HG03575 (cell line): ENCODE measurements around the gene CDH9.
"Not testable (repeated sequence)": the region's sequence is repeated elsewhere in the genome, so short reads cannot be mapped to it uniquely, and the experiment has no call there.

Experiments
- ATAC-seq: cut with Tn5 transposase; IDR thresholded peaks from one replicate; pipeline ENCODE4 v1.9.1; 2021; ENCODE audit not compliant: unreplicated experiment, insufficient number of reproducible peaks, low FRiP score; ENCODE audit errors: extremely low read depth

Gene CDH9

GRCh38 chr5:26959290-26959689 is 79.1 kb downstream of the CDH9 start:
- ATAC-seq, result no peak

- ATAC-seq, result no peak
Observed at GRCh38 chr5:26955161-26955560, 83.2 kb downstream of the CDH9 start.

DNA sequence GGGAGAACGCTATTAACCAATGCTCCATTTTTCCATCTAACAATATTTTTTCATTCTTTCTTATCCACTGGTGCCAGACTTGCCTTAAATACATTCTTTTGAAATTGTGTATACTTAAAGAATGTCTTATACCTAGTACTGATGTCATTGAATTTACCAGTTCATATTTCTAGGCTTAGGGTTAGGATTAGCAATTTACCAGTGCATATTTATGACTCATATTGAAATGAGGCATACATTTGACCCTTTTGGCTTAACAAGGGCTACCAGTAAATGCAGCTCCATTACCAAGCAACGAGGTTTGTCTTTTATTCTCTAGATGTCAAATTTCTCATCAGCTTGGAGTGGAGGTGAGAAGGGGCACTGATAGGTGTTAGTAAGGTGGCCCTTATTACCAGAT is 89.5 kb downstream of the CDH9 start:
- no peak for ATAC-seq

GRCh38 chr5:26945901-26946300 is 92.5 kb downstream of the CDH9 start:
- ATAC-seq, result no peak

- no peak for ATAC-seq
Observed at GRCh38 chr5:26942481-26942880, 95.9 kb downstream of the CDH9 start.

GRCh38 chr5:26940994-26941393 is 97.4 kb downstream of the CDH9 start:
- ATAC-seq, result no peak

GRCh38 chr5:26932238-26932637 is 106.1 kb downstream of the CDH9 start:
- no peak for ATAC-seq

DNA sequence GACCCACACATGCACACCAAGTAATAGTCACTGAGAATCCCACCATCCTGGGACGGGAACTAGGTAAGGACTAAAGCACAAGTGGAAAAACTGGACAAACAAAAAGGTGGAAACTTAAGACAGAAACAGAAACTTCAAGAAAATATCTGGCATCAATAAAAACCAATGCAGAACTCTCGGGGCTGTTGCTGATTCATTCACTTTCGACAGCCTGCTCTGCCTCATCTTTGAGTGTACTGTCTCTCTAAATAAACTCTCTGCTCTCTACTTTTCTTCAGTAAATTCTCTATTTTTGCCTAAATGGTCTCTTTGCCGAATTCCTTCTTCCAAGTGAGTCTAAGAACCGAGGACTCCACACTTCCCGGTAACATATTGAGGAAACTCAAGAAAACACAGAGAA is 116.9 kb downstream of the CDH9 start:
- ATAC-seq, result no peak

GRCh38 chr5:26903469-26903868 is 134.9 kb downstream of the CDH9 start:
- no peak for ATAC-seq

- no peak for ATAC-seq
Observed at GRCh38 chr5:26894719-26895263, 143.6 kb downstream of the CDH9 start.

GRCh38 chr5:26893078-26893477 is 145.3 kb downstream of the CDH9 start:
- ATAC-seq, result no peak

DNA sequence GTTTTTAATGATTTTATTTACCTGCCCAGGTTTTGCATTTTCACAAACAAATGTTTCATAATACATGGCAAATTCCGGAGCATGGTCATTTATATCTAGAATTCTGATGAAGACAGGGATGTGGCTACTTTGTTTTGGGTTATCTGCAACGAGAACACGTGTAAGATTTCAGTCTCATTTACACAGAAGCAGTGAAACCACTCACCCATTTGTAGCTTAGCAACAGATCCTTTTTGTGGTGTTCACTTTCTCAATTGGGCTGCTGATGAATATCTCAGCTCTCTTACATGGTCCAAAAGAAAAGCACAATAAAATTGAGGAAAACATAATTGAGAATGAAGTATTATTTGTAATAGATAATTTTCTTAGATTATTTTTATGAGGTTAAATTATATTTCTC is 148.6 kb downstream of the CDH9 start:
- ATAC-seq, result no peak

- ATAC-seq, result no peak
Observed at GRCh38 chr5:26884481-26884880, 153.9 kb downstream of the CDH9 start.

DNA sequence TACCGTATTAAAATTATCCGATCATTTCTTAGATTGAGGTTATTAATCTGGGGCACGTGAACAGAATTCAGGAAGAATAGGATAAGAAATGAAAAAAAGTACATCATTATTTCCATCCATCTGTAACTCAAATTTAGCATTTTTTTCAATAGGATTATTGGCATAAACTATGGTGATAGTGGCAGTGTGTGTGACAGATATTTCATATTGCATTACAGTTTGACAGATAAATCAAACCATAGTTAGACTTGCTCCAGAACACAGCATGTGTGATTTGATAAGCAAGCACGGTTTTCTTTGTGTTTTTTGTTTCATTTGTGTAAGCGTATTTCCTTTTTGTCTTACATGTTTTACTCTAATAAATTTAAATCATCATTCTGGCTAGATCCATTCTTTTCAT is 155.0 kb downstream of the CDH9 start:
- no peak for ATAC-seq

DNA sequence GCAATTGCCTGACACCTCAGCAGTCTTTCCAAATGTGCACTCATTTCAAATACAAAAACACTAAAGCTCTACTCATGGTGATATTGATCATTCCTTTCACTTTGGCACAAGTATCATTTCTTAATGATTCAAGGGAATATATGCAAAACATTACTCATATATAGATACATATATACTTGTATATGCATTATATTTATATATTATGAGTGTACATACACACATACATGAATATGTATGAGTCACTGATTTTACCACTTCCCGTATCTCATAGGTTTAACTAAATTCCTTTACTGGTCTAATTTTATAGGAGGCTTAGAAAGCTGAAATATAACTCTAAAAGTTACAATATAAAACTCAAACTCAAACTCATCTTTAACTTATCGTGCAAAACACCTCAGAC is 156.5 kb downstream of the CDH9 start:
- no peak for ATAC-seq

DNA sequence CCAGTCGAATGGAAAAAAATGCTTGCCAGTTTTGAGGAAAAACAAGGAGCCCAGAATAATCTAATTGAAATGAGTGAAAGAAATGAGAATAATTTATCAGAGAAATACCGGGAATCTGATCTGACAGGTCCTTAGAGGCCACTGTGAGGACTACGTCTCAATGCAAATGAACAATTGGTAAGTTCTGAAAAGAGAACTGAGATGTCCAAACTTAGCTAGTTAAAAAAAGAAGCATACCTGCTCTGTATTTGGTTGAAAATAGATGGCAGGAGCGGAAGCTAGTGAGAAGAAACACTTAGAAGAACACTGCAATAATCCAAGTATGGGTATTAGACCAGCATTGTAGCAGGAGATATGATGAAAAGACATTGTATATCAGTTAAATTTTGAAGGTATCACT is 161.2 kb downstream of the CDH9 start:
- ATAC-seq, result no peak

- ATAC-seq, result no peak
Observed at GRCh38 chr5:26872337-26872736, 166.0 kb downstream of the CDH9 start.

GRCh38 chr5:26869781-26870180 is 168.6 kb downstream of the CDH9 start:
- no peak for ATAC-seq

GRCh38 chr5:26868504-26868903 is 169.9 kb downstream of the CDH9 start:
- no peak for ATAC-seq

- ATAC-seq, result no peak
Observed at GRCh38 chr5:26864061-26864460, 174.3 kb downstream of the CDH9 start.

GRCh38 chr5:26856238-26856637 is 182.1 kb downstream of the CDH9 start:
- ATAC-seq, result no peak

DNA sequence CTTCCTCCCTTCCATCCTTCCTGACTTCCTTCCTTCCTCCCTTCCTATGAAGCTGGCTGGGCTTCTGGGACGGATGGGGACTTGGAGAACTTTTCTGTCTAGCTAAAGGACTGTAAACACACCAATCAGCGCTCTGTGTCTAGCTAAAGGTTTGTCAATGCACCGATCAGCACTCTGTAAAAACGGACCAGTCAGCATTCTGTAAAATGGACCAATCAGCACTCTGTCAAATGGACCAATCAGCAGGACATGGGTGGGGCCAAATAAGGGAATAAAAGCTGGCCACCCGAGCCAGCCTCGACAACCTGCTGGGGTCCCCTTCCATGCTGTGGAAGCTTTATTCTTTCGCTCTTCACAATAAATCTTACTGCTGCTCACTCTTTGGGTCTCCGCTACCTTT is 185.9 kb downstream of the CDH9 start:
- not testable (repeated sequence) for ATAC-seq
